ENCODE data around the gene TUBGCP6. TPM values are rescaled to one million over a fixed set of nuclear protein-coding genes. Genes with fewer than 3 reads are reported as not detected.

TUBGCP6 gene
- total and polyA plus RNA-seq, 2 experiments from 2014 or later = 18.6 to 47.1 TPM

GRCh38 chr22:50283821-50284220 is 39.0 kb upstream of the TUBGCP6 start:
- no peak for TF ChIP-seq STAT1 (IDR thresholded peaks at IDR 0.05; ENCODE audit: unreplicated experiment)
- TF ChIP-seq ZNF331 (CRISPR knock-in tag; IDR thresholded peaks at IDR 0.05; ENCODE audit: low read depth) = no peak
- TF ChIP-seq EZH2phosphoT487 (IDR thresholded peaks at IDR 0.05; ENCODE audit: unreplicated experiment) = no peak
- no peak for TF ChIP-seq ZNF462 (CRISPR knock-in tag; IDR thresholded peaks at IDR 0.05)
- TF ChIP-seq ETS1 (IDR thresholded peaks at IDR 0.05) = no peak
- no peak for TF ChIP-seq EZH2 (IDR thresholded peaks at IDR 0.05; ENCODE audit: low read depth, unreplicated experiment)
- TF ChIP-seq ZNF114 (CRISPR knock-in tag; IDR thresholded peaks at IDR 0.05) = no peak
- TF ChIP-seq CTCF (conservative IDR thresholded peaks at IDR 0.05; ENCODE audit: low read depth in 2 of 2) = no peak
- TF ChIP-seq NANOG (IDR thresholded peaks at IDR 0.05; ENCODE audit: borderline replicate concordance) = no peak
- TF ChIP-seq CREB1 (CRISPR knock-in tag; IDR thresholded peaks at IDR 0.05; ENCODE audit: low read depth) = no peak
- TF ChIP-seq POLR2AphosphoS5 (IDR thresholded peaks at IDR 0.05; ENCODE audit: low read depth) = no peak
- no peak for TF ChIP-seq REST (IDR thresholded peaks at IDR 0.05; ENCODE audit: unreplicated experiment)
- no peak for TF ChIP-seq JUNB (IDR thresholded peaks at IDR 0.05; ENCODE audit: unreplicated experiment)
- Histone ChIP-seq H3K4me3 (no peak overlapping the region), H3F3A (replicated peaks; ENCODE audit: low read depth) (no peaks in the 10 kb centered on the region), H3K79me2 (replicated peaks; ENCODE audit: insufficient read depth) (no peaks in the 10 kb centered on the region), H3K27ac (ENCODE audit: low read depth) (no peak overlapping the region), H3K36me3 (ENCODE audit: insufficient read depth) (no peaks in the 10 kb centered on the region), H3K27me3 (ENCODE audit: insufficient read depth) (no peaks in the 10 kb centered on the region), H3K9me2 (ENCODE audit: insufficient read depth) (no peaks in the 10 kb centered on the region), H4K20me1 (replicated peaks; ENCODE audit: insufficient read depth) (no peaks in the 10 kb centered on the region), H3K4me1 (ENCODE audit: insufficient read depth) (no peaks in the 10 kb centered on the region), H3K4me2 (no peak overlapping the region), H2AFZ (no peak overlapping the region)
- ATAC-seq (no peak), DNase-seq (ENCODE audit: low spot score) (no peak)
- no peak overlapping the region for H3K4me3 Mint-ChIP-seq
- H3K27me3 Mint-ChIP-seq (ENCODE audit: insufficient read depth, low read depth, poor library complexity) = peaks cover 6% of the 10 kb centered on the region
- H3K4me1 Mint-ChIP-seq = no peaks in the 10 kb centered on the region
- H3K27ac Mint-ChIP-seq = no peak overlapping the region
- H3K36me3 Mint-ChIP-seq (ENCODE audit: low read depth) = peaks cover 39% of the 10 kb centered on the region
- no peaks in the 10 kb centered on the region for H3K9me3 Mint-ChIP-seq
